Stimulated activated CD8-positive, alpha-beta memory T cell treated with anti-CD3 and anti-CD28 coated beads, Interleukin-7, amount 100 ng/mL, for 4 hours (primary cell): ENCODE data around the gene RNASE4.
"Not testable (repeated sequence)": the region's sequence is repeated elsewhere in the genome, so short reads cannot be mapped to it uniquely, and the experiment has no call there.

Source experiments
- DNase-seq, 2 donors: peaks; one replicate each; pipeline ENCODE4 v3.0.0-alpha.2; 2020; ENCODE audit warnings: low read depth in 2 of 2

Gene RNASE4

GRCh38 chr14:20698934-20699333, 14.6 kb downstream of the RNASE4 start:
- no peak for DNase-seq

GRCh38 chr14:20699931-20700330, 15.6 kb downstream of the RNASE4 start:
- no peak for DNase-seq

GRCh38 chr14:20700965-20701364, 16.6 kb downstream of the RNASE4 start:
- not testable (repeated sequence) for DNase-seq

GRCh38 chr14:20706657-20707355, 22.4 kb downstream of the RNASE4 start:
- no peak for DNase-seq

- DNase-seq = no peak
Observed at GRCh38 chr14:20707622-20708021, 23.3 kb downstream of the RNASE4 start.

GRCh38 chr14:20711261-20711660, 26.9 kb downstream of the RNASE4 start:
- DNase-seq = no peak

- no peak for DNase-seq
Observed at GRCh38 chr14:20711685-20712084, 27.3 kb downstream of the RNASE4 start.

GRCh38 chr14:20712904-20713303, 28.5 kb downstream of the RNASE4 start:
- DNase-seq = no peak

- DNase-seq = no peak
Observed at GRCh38 chr14:20714593-20715250, 30.4 kb downstream of the RNASE4 start.

- no peak for DNase-seq
Observed at GRCh38 chr14:20719777-20720176, 35.4 kb downstream of the RNASE4 start.

GRCh38 chr14:20720741-20721140, 36.4 kb downstream of the RNASE4 start:
- no peak for DNase-seq

GRCh38 chr14:20722016-20722415, 37.7 kb downstream of the RNASE4 start:
- DNase-seq = no peak

- no peak for DNase-seq
Observed at GRCh38 chr14:20723488-20723887, 39.1 kb downstream of the RNASE4 start.

- not testable (repeated sequence) for DNase-seq
Observed at GRCh38 chr14:20726121-20726520, 41.8 kb downstream of the RNASE4 start.

- no peak for DNase-seq
Observed at GRCh38 chr14:20726531-20726930, 42.2 kb downstream of the RNASE4 start.

- DNase-seq = no peak
Observed at GRCh38 chr14:20730891-20731290, 46.5 kb downstream of the RNASE4 start.

GRCh38 chr14:20732477-20732876, 48.1 kb downstream of the RNASE4 start:
- DNase-seq = no peak

- DNase-seq = no peak
Observed at GRCh38 chr14:20732979-20733635, 48.7 kb downstream of the RNASE4 start.

- DNase-seq = no peak
Observed at GRCh38 chr14:20733684-20734429, 49.5 kb downstream of the RNASE4 start.

- no peak for DNase-seq
Observed at GRCh38 chr14:20734430-20734806, 50.1 kb downstream of the RNASE4 start.

- DNase-seq = not testable (repeated sequence)
Observed at GRCh38 chr14:20738292-20738691, 53.9 kb downstream of the RNASE4 start.

- no peak for DNase-seq
Observed at GRCh38 chr14:20742132-20742531, 57.8 kb downstream of the RNASE4 start.
